Measurements from ENCODE around the gene GRHPR. TPM values are rescaled to one million over a fixed set of nuclear protein-coding genes. Genes with fewer than 3 reads are reported as not detected.

The GRHPR gene
- polyA plus RNA-seq, 1 of the 3 experiments (the other 2 are of a cell fraction): 206 TPM

GRCh38 chr9:37421914-37422288 is 595 bp upstream of the GRHPR start:
- peak overlapping the region; percentile 61 to 90 for H3K4me3 ChIP-seq (ENCODE audit: low read depth in 2 of 2, low read length in 1 of 2)
- H3K9me3 ChIP-seq: no peaks in the 10 kb centered on the region
- H2AFZ ChIP-seq (ENCODE audit: low read depth): peak overlapping the region; percentile 89; the same call in 1 of the 2 replicates
- H3K4me1 ChIP-seq (ENCODE audit: control insufficient read depth in 1 of 2, insufficient read depth in 2 of 2, low read depth in 1 of 2, low read length in 1 of 2): peaks cover 13 to 19% of the 10 kb centered on the region in 2 experiments; a peak in 2 of 4 replicates
- peaks cover 16% of the 10 kb centered on the region for H4K20me1 ChIP-seq (ENCODE audit: insufficient read depth)
- H3K36me3 ChIP-seq (replicated peaks in 1 of 2; ENCODE audit: control insufficient read depth in 1 of 2, insufficient read depth in 2 of 2, low read length in 1 of 2): peaks cover 9 to 12% of the 10 kb centered on the region in 2 experiments
- H3K27me3 ChIP-seq (ENCODE audit: insufficient read depth): no peaks in the 10 kb centered on the region
- CTCF ChIA-PET: interaction anchor here (2.6 kb wide), 1 partner anchor 9 kb away, joined by 7 read pairs; no protein-coding TSS in a partner anchor
- no peak for DNase-seq
- no peaks in the 10 kb centered on the region for H3K9me2 ChIP-seq
- POLR2A ChIA-PET: interaction anchor here (0.5 to 1.0 kb wide), 2 partner anchors 42 to 108 kb away, joined by 3 to 4 read pairs; no protein-coding TSS in a partner anchor
- 73% methylated on average over 8 of the region's 8 CpGs for WGBS (ENCODE audit: low lambda C conversion rate)
- peak overlapping the region; percentile 64 to 76 for H3K27ac ChIP-seq (ENCODE audit: low read depth in 2 of 2, low read length in 1 of 2)
- H3K79me2 ChIP-seq (ENCODE audit: insufficient read depth): peaks cover 35% of the 10 kb centered on the region
- no peak for TF ChIP-seq RAD21 (IDR thresholded peaks at IDR 0.05; ENCODE audit: low read length)
- TF ChIP-seq JUND (IDR thresholded peaks at IDR 0.05): no peak
- no peak for TF ChIP-seq FOSL2 (IDR thresholded peaks at IDR 0.05; ENCODE audit: borderline replicate concordance, low read depth)
- no peak for TF ChIP-seq GABPA (IDR thresholded peaks at IDR 0.05; ENCODE audit: low read depth)
- TF ChIP-seq RFX5 (IDR thresholded peaks at IDR 0.05; ENCODE audit: low read length): no peak
- TF ChIP-seq POLR2AphosphoS5 (IDR thresholded peaks at IDR 0.05; ENCODE audit: low read depth, low read length): no peak
- no peak for TF ChIP-seq EP300 (IDR thresholded peaks at IDR 0.05; ENCODE audit: borderline replicate concordance in 1 of 2, low read depth in 1 of 2, low read length in 1 of 2)
- TF ChIP-seq MEF2A (IDR thresholded peaks at IDR 0.05; ENCODE audit: borderline replicate concordance, low read depth): no peak
- H3K9ac ChIP-seq: peak overlapping the region; percentile 90
- H3F3A ChIP-seq (replicated peaks; ENCODE audit: insufficient read depth): no peaks in the 10 kb centered on the region
- peak overlapping the region; percentile 99 for H3K4me2 ChIP-seq

GRCh38 chr9:37423508-37423907 is 1.0 kb downstream of the GRHPR start:
- DNase-seq: no peak
- CTCF ChIA-PET: interaction anchor here (1.5 to 2.6 kb wide), 2 partner anchors 8 to 11 kb away, joined by 7 read pairs; no protein-coding TSS in a partner anchor
- H4K20me1 ChIP-seq (ENCODE audit: insufficient read depth): peaks cover 16% of the 10 kb centered on the region
- peaks cover 13 to 19% of the 10 kb centered on the region in 2 experiments; a peak in 2 of 4 replicates for H3K4me1 ChIP-seq (ENCODE audit: control insufficient read depth in 1 of 2, insufficient read depth in 2 of 2, low read depth in 1 of 2, low read length in 1 of 2)
- H3K9me3 ChIP-seq: no peaks in the 10 kb centered on the region
- H3K4me3 ChIP-seq (ENCODE audit: low read depth in 2 of 2, low read length in 1 of 2): peak overlapping the region; percentile 61 to 90
- H3F3A ChIP-seq (replicated peaks; ENCODE audit: insufficient read depth): no peaks in the 10 kb centered on the region
- H2AFZ ChIP-seq (ENCODE audit: low read depth): no peak overlapping the region
- H3K36me3 ChIP-seq (replicated peaks in 1 of 2; ENCODE audit: control insufficient read depth in 1 of 2, insufficient read depth in 2 of 2, low read length in 1 of 2): peaks cover 22% of the 10 kb centered on the region in 2 experiments
- H3K9ac ChIP-seq: peak overlapping the region; percentile 90
- peak overlapping the region; percentile 99 for H3K4me2 ChIP-seq
- 31% methylated on average over 2 of the region's 2 CpGs for WGBS (ENCODE audit: low lambda C conversion rate)
- H3K9me2 ChIP-seq: no peaks in the 10 kb centered on the region
- peaks cover 35% of the 10 kb centered on the region for H3K79me2 ChIP-seq (ENCODE audit: insufficient read depth)
- no peak overlapping the region for H3K27ac ChIP-seq (ENCODE audit: low read depth in 2 of 2, low read length in 1 of 2)
- TF ChIP-seq RAD21 (IDR thresholded peaks at IDR 0.05; ENCODE audit: low read length) (no peak), GATA2 (CRISPR knock-in tag; IDR thresholded peaks at IDR 0.05) (no peak), RFX5 (IDR thresholded peaks at IDR 0.05; ENCODE audit: low read length) (no peak), CHD2 (IDR thresholded peaks at IDR 0.05; ENCODE audit: low read length, partially characterized antibody) (no peak), EP300 (IDR thresholded peaks at IDR 0.05; ENCODE audit: borderline replicate concordance in 1 of 2, low read depth in 1 of 2, low read length in 1 of 2) (no peak), FOXJ3 (CRISPR knock-in tag; IDR thresholded peaks at IDR 0.05) (no peak), ZBTB33 (IDR thresholded peaks at IDR 0.05; ENCODE audit: borderline replicate concordance, low read depth) (no peak), EZH2phosphoT487 (IDR thresholded peaks at IDR 0.05; ENCODE audit: borderline replicate concordance, low read depth) (no peak), RCOR1 (IDR thresholded peaks at IDR 0.05; ENCODE audit: low read length) (no peak), MAX (IDR thresholded peaks at IDR 0.05; ENCODE audit: low read depth) (no peak), IRF3 (IDR thresholded peaks at IDR 0.05; ENCODE audit: low read depth, low read length) (no peak), FOSL2 (IDR thresholded peaks at IDR 0.05; ENCODE audit: borderline replicate concordance, low read depth) (no peak), MXI1 (IDR thresholded peaks at IDR 0.05; ENCODE audit: low read depth, low read length) (no peak), TAF1 (IDR thresholded peaks at IDR 0.05; ENCODE audit: borderline replicate concordance, low read depth, low read length) (no peak)
- H3K27me3 ChIP-seq (ENCODE audit: insufficient read depth): no peaks in the 10 kb centered on the region
- POLR2A ChIA-PET: interaction anchor here (1.1 to 1.2 kb wide), 2 partner anchors 10 to 199 kb away, joined by 3 read pairs; no protein-coding TSS in a partner anchor

Data from SK-N-SH (cell line).